ENCODE results near the gene ATRN.

Gene ATRN

GRCh38 chr20:3690413-3690812 is 219.6 kb downstream of the ATRN start:
- ChIA-PET CTCF (interaction anchor here (2.4 kb wide), 1 partner anchor 14 kb away, joined by 8 read pairs; no protein-coding TSS in a partner anchor), POLR2A (no interaction called here)
- no peak for DNase-seq (ENCODE audit: extremely low spot score)
- no peak for TF ChIP-seq CTCF (IDR thresholded peaks at IDR 0.05; ENCODE audit: control extremely low read depth, extremely low read depth, low read depth, missing control alignments)

- ChIA-PET POLR2A (no interaction called here), CTCF (interaction anchor here (2.4 kb wide), 1 partner anchor 15 kb away, joined by 8 read pairs; no protein-coding TSS in a partner anchor)
- DNase-seq (ENCODE audit: extremely low spot score): no peak
- no peak for TF ChIP-seq CTCF (IDR thresholded peaks at IDR 0.05; ENCODE audit: control extremely low read depth, extremely low read depth, low read depth, missing control alignments)
Measured at GRCh38 chr20:3691306-3691705, 220.5 kb downstream of the ATRN start.

GRCh38 chr20:3691897-3692296 is 221.1 kb downstream of the ATRN start:
- ChIA-PET CTCF (interaction anchor here (1.0 to 2.4 kb wide), 2 partner anchors 15 to 366 kb away, joined by 3 to 8 read pairs; no protein-coding TSS in a partner anchor), POLR2A (no interaction called here)
- DNase-seq (ENCODE audit: extremely low spot score): no peak
- TF ChIP-seq CTCF (IDR thresholded peaks at IDR 0.05; ENCODE audit: control extremely low read depth, extremely low read depth, low read depth, missing control alignments): no peak

- no peak for DNase-seq (ENCODE audit: extremely low spot score)
- ChIA-PET POLR2A (no interaction called here), CTCF (interaction anchor here (1.0 to 8.9 kb wide), 4 partner anchors 12 to 365 kb away, joined by 3 to 64 read pairs (median 6); no protein-coding TSS in a partner anchor)
- TF ChIP-seq CTCF (IDR thresholded peaks at IDR 0.05; ENCODE audit: control extremely low read depth, extremely low read depth, low read depth, missing control alignments): no peak
Measured at GRCh38 chr20:3692706-3693294, 222.0 kb downstream of the ATRN start.

- DNase-seq (ENCODE audit: extremely low spot score): no peak
- ChIA-PET CTCF (interaction anchor here (1.1 to 8.9 kb wide), 3 partner anchors 11 to 17 kb away, joined by 3 to 64 read pairs (median 6); no protein-coding TSS in a partner anchor), POLR2A (no interaction called here)
- no peak for TF ChIP-seq CTCF (IDR thresholded peaks at IDR 0.05; ENCODE audit: control extremely low read depth, extremely low read depth, low read depth, missing control alignments)
Measured at GRCh38 chr20:3693376-3693775, 222.6 kb downstream of the ATRN start.

GRCh38 chr20:3694864-3695263 is 224.0 kb downstream of the ATRN start:
- ChIA-PET CTCF (interaction anchor here (0.8 to 8.9 kb wide), 4 partner anchors 9 to 18 kb away, joined by 5 to 64 read pairs (median 6); no protein-coding TSS in a partner anchor), POLR2A (no interaction called here)
- no peak for TF ChIP-seq CTCF (IDR thresholded peaks at IDR 0.05; ENCODE audit: control extremely low read depth, extremely low read depth, low read depth, missing control alignments)
- DNase-seq (ENCODE audit: extremely low spot score): no peak
